GM12891 (cell line): ENCODE results near the gene TSHZ2.

Experiments
- POLR2A ChIP-seq: IDR thresholded peaks from 2 replicates; pipeline ENCODE4 v1.6.1; 2011; ENCODE audit warnings: low read depth, low read length, control low read depth
- POU2F2 ChIP-seq: IDR thresholded peaks from 2 replicates; pipeline ENCODE4 v1.6.1; 2011; ENCODE audit warnings: low read depth, mild to moderate bottlenecking, control low read depth, low read length, moderate library complexity
- TAF1 ChIP-seq: IDR thresholded peaks from 2 replicates; pipeline ENCODE4 v1.6.1; 2011; ENCODE audit warnings: low read depth, low read length, control low read depth

- TF ChIP-seq POLR2A (no peak), TAF1 (no peak), POU2F2 (no peak)
These were observed 555.0 kb downstream of the TSHZ2 start for GRCh38 chr20:53527196-53527595.
